Measurements from ENCODE around the gene GULP1. TPM values are rescaled to one million over a fixed set of nuclear protein-coding genes. Genes with fewer than 3 reads are reported as not detected.

The GULP1 gene
- total RNA-seq, 4 donors from 2014 or later = 6.4 to 44.1 (median 25.4) TPM

- Histone ChIP-seq H3K36me3 (no peaks in the 10 kb centered on the region), H3K27me3 (no peaks in the 10 kb centered on the region), H3K9me3 (no peaks in the 10 kb centered on the region), H3K27ac (no peak overlapping the region), H3K4me3 (no peak overlapping the region), H3K4me1 (no peaks in the 10 kb centered on the region)
- WGBS, 2 donors (ENCODE audit: low coverage in 1 of 2) = 67 to 82% methylated on average over 1 to 2 of the region's 2 CpGs
- no peak for DNase-seq
- TF ChIP-seq EP300 (IDR thresholded peaks at IDR 0.05; ENCODE audit: low read depth) (no peak), POLR2AphosphoS5 (IDR thresholded peaks at IDR 0.05) (no peak), POLR2A (IDR thresholded peaks at IDR 0.05) (no peak)
- TF ChIP-seq, protein P1, sequence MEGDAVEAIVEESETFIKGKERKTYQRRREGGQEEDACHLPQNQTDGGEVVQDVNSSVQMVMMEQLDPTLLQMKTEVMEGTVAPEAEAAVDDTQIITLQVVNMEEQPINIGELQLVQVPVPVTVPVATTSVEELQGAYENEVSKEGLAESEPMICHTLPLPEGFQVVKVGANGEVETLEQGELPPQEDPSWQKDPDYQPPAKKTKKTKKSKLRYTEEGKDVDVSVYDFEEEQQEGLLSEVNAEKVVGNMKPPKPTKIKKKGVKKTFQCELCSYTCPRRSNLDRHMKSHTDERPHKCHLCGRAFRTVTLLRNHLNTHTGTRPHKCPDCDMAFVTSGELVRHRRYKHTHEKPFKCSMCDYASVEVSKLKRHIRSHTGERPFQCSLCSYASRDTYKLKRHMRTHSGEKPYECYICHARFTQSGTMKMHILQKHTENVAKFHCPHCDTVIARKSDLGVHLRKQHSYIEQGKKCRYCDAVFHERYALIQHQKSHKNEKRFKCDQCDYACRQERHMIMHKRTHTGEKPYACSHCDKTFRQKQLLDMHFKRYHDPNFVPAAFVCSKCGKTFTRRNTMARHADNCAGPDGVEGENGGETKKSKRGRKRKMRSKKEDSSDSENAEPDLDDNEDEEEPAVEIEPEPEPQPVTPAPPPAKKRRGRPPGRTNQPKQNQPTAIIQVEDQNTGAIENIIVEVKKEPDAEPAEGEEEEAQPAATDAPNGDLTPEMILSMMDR (IDR thresholded peaks at IDR 0.05) = no peak
- in situ Hi-C loops (cut with MboI; ENCODE audit: low pct_ligation_motif_present in 1 of 4, low pct_unique_long_range_greater_than_20kb in 1 of 4, low sequenced_read_pairs in 3 of 4) = no loop called here
- intact Hi-C loops (cut with DNase I; ENCODE audit: low total_unique reads) = no loop called here
Observed at GRCh38 chr2:188495969-188496431, 204.3 kb downstream of the GULP1 start.

DNA sequence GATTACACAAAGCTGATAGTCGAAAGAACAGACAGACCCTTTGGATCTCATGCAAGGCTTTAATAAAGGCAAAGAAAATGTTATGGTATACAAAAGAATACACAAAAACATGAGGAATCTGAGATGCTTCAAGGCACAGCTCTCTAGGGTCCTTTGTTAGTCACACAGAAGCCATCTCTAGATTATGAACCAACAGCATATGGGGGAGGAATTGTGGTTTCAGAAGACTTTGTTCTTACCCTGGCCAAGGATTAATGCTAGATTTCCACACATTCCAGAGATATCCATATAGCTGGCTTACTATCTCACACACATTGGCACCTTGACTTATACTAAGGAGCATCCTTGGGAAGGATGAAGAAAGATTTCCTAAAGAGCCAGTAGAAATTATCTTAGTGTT is 206.1 kb downstream of the GULP1 start:
- Histone ChIP-seq H3K4me3 (no peak overlapping the region), H3K4me1 (no peaks in the 10 kb centered on the region), H3K9me3 (no peaks in the 10 kb centered on the region), H3K27ac (no peak overlapping the region), H3K27me3 (no peaks in the 10 kb centered on the region), H3K36me3 (no peaks in the 10 kb centered on the region)
- WGBS, 2 donors (ENCODE audit: low coverage in 1 of 2) = 67 to 95% methylated on average over 1 of the region's 1 CpG
- in situ Hi-C loops (cut with MboI; ENCODE audit: low pct_ligation_motif_present in 1 of 4, low pct_unique_long_range_greater_than_20kb in 1 of 4, low sequenced_read_pairs in 3 of 4) = no loop called here
- intact Hi-C loops (cut with DNase I; ENCODE audit: low total_unique reads) = no loop called here
- DNase-seq = no peak
- no peak for TF ChIP-seq POLR2AphosphoS5 (IDR thresholded peaks at IDR 0.05)
- TF ChIP-seq EP300 (IDR thresholded peaks at IDR 0.05; ENCODE audit: low read depth) = no peak
- TF ChIP-seq, protein P1 (IDR thresholded peaks at IDR 0.05) = no peak
- TF ChIP-seq POLR2A (IDR thresholded peaks at IDR 0.05) = no peak

DNA sequence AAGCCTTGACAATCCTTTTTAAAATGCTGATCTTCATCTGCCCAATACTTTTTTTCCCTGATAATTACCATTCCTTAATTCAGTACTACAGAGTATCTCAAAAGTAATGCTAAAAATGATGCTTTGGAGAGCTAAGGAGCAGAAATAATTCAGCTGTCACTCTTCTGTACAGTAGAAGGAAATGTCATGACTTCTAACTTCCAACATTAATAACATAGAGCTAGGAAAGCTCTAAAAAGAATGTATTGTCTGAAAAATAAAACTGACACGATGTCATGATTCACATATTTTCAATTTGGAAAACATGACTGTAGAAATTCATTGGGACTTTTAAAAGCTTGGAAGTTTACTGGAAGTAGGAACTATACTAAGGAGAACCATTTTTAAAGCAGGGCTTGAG is 212.3 kb downstream of the GULP1 start:
- H3K4me3 ChIP-seq = no peak overlapping the region
- no peak for DNase-seq
- no peaks in the 10 kb centered on the region for H3K27me3 ChIP-seq
- intact Hi-C loops (cut with DNase I; ENCODE audit: low total_unique reads) = no loop called here
- WGBS, 2 donors (ENCODE audit: low coverage in 1 of 2) = 43 to 67% methylated on average over 1 of the region's 1 CpG
- H3K27ac ChIP-seq = no peak overlapping the region
- H3K9me3 ChIP-seq = no peaks in the 10 kb centered on the region
- no peak for TF ChIP-seq POLR2A (IDR thresholded peaks at IDR 0.05)
- TF ChIP-seq, protein P1 (IDR thresholded peaks at IDR 0.05) = no peak
- TF ChIP-seq POLR2AphosphoS5 (IDR thresholded peaks at IDR 0.05) = no peak
- TF ChIP-seq EP300 (IDR thresholded peaks at IDR 0.05; ENCODE audit: low read depth) = no peak
- no peaks in the 10 kb centered on the region for H3K36me3 ChIP-seq
- H3K4me1 ChIP-seq = no peaks in the 10 kb centered on the region
- in situ Hi-C loops (cut with MboI; ENCODE audit: low pct_ligation_motif_present in 1 of 4, low pct_unique_long_range_greater_than_20kb in 1 of 4, low sequenced_read_pairs in 3 of 4) = loop anchor here (25.0 kb wide), 1 partner anchor 917 kb away; no protein-coding TSS in a partner anchor

GRCh38 chr2:188506843-188507242 is 215.2 kb downstream of the GULP1 start:
- intact Hi-C loops (cut with DNase I; ENCODE audit: low total_unique reads) = loop anchor here (5.0 kb wide), 1 partner anchor 215 kb away; the partner anchor contains the start of gene GULP1
- H3K36me3 ChIP-seq = no peaks in the 10 kb centered on the region
- TF ChIP-seq, protein P1 (IDR thresholded peaks at IDR 0.05) = no peak
- TF ChIP-seq EP300 (IDR thresholded peaks at IDR 0.05; ENCODE audit: low read depth) (no peak), POLR2A (IDR thresholded peaks at IDR 0.05) (no peak), POLR2AphosphoS5 (IDR thresholded peaks at IDR 0.05) (no peak)
- no peak for DNase-seq
- H3K27me3 ChIP-seq = no peaks in the 10 kb centered on the region
- in situ Hi-C loops (cut with MboI; ENCODE audit: low pct_ligation_motif_present in 1 of 4, low pct_unique_long_range_greater_than_20kb in 1 of 4, low sequenced_read_pairs in 3 of 4) = loop anchor here (25.0 kb wide), 1 partner anchor 920 kb away; no protein-coding TSS in a partner anchor
- H3K27ac ChIP-seq = no peak overlapping the region
- no peaks in the 10 kb centered on the region for H3K4me1 ChIP-seq
- 83 to 86% methylated on average over 1 of the region's 1 CpG for WGBS, 2 donors (ENCODE audit: low coverage in 1 of 2)
- no peaks in the 10 kb centered on the region for H3K9me3 ChIP-seq
- no peak overlapping the region for H3K4me3 ChIP-seq
